ENCODE measurements around the gene PYROXD2. TPM values are rescaled to one million over a fixed set of nuclear protein-coding genes. Genes with fewer than 3 reads are reported as not detected.

The PYROXD2 gene
- total and polyA plus RNA-seq, 9 donors, result 8.8 to 18.9 (median 14.3) TPM

DNA sequence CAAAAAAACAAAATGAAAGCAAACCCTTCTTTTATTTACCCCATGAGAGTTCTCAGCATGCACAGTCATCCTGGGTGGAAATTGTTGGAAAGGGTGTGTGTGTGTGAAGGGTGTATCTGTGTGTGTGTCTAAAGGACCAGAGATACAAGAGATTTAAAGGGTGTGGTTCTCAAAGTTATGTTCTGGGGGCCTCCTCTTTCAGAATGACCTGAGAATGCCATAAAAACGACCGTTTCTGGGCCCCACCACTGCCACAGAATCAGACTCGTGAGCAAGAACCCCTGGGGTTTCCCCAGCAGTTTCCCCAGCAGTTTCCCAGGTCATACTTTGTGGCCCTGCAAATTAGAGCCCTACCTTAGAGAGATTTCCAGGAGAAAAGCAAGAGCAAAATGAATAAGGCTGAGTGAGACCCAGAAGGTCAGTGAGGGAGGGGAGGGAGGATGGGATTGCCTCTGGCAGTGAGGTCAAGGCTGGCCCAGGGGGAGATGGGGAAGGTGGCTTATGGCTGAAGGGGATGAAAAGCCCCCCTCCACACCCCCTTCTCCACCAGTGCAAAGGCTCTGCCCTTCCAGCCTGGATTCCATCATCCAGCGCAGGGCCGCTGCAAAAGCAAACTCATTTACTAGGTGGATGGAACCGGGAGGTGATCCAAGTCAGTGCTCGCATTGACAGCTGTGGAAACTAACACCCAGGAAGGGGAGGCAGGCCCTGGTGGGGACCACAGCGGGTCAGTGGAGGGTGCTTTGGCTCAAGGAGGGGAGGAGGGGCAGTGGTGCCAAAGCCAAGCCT, 10.2 kb downstream of the PYROXD2 start:
- 40% methylated on average over 7 of the region's 8 CpGs for WGBS (ENCODE audit: insufficient coverage)
- H3K27ac ChIP-seq (ENCODE audit: low read length), result no peak overlapping the region

DNA sequence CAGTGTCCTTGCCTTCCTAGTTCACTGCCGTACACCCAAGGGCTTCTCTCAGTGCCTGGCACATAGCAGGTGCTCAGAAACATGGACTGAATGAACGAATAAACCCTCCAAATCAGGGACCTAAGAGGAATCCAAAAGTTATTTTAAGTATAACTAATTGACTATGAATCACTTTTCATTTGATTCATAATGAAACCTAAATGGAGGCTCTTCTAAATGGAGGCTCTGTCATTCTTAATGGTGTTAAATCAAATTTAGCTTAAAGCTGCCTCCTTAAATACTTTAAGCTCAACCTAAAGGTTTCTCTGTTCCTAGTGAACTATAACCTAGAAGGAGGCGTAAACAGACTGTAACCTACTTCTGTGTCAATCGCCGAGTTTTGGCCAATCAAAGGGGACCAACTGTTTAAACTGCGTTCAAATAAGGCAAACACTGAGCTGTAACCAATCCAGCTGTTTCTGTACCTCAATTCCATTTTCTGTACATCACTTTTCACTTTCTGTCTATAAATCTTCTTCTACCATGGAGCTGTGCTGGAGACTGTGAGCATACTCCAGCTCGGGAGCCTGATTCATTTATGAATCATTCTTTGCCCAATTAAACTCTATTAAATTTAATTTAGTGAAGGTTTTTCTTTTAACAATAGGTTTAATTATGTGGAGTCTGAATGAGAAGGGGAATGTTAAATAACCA, 11.0 kb downstream of the PYROXD2 start:
- Histone ChIP-seq H3K27ac (ENCODE audit: low read length) (no peak overlapping the region), H3K9me3 (replicated peaks; ENCODE audit: control insufficient read depth, low read depth, low read length) (no peaks in the 10 kb centered on the region), H3K27me3 (ENCODE audit: control insufficient read depth, insufficient read depth, low read length) (no peaks in the 10 kb centered on the region), H3K4me3 (ENCODE audit: low read length) (no peak overlapping the region), H3K4me1 (ENCODE audit: control insufficient read depth, insufficient read depth, low read length) (peaks cover 11% of the 10 kb centered on the region), H3K36me3 (ENCODE audit: control insufficient read depth, insufficient read depth, low read length) (peaks cover 5% of the 10 kb centered on the region)
- DNase-seq, result no peak
- WGBS (ENCODE audit: insufficient coverage), result 92% methylated on average over 4 of the region's 7 CpGs

More for the DNA sequence above, 10.2 kb downstream of the PYROXD2 start:
- Histone ChIP-seq H3K4me1 (ENCODE audit: control insufficient read depth, insufficient read depth, low read length) (peaks cover 13% of the 10 kb centered on the region), H3K4me3 (ENCODE audit: low read length) (no peak overlapping the region), H3K36me3 (ENCODE audit: control insufficient read depth, insufficient read depth, low read length) (peaks cover 5% of the 10 kb centered on the region), H3K27me3 (ENCODE audit: control insufficient read depth, insufficient read depth, low read length) (no peaks in the 10 kb centered on the region), H3K9me3 (replicated peaks; ENCODE audit: control insufficient read depth, low read depth, low read length) (no peaks in the 10 kb centered on the region)
- DNase-seq, result peak; percentile 47

DNA sequence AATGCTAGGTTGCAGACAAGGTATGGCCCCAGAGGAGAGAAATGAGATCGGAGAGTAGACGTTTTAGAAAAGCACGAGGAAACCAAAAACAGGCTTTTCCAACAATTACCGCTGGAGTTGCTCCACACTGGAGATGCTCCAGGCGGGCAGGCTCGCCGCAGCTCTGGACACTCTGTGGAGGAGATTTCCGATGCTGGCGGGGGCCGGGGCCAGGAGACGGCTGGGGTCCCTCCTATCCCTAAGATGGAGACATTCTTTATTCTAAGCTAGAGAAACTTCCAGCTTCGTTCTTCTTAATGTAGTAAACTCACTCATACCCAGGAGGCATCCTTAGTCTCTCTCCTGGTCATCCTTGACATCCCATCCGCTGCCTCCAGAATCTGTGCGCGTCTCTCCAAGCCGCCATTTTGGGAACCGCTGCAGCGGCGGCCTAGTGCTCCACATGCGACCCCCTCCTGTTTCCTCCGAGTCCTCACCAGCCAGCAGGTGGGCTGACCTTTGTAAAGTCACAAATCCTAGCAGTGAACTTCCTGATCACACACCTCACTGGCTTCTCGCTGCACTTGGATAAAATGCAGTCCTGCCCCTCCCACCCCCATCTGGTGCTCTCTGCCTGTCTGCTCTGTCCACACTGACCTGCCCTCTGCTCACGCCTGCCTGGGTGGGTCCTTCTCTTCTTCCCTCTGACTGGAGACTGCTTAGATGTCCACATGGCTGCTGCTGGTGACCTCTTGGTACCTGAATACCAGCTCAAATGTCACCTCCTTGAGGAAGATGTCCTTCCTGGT, 11.9 kb downstream of the PYROXD2 start:
- H3K4me1 ChIP-seq (ENCODE audit: control insufficient read depth, insufficient read depth, low read length), result peaks cover 11% of the 10 kb centered on the region
- 93% methylated on average over 23 of the region's 23 CpGs for WGBS (ENCODE audit: insufficient coverage)
- DNase-seq, result no peak

DNA sequence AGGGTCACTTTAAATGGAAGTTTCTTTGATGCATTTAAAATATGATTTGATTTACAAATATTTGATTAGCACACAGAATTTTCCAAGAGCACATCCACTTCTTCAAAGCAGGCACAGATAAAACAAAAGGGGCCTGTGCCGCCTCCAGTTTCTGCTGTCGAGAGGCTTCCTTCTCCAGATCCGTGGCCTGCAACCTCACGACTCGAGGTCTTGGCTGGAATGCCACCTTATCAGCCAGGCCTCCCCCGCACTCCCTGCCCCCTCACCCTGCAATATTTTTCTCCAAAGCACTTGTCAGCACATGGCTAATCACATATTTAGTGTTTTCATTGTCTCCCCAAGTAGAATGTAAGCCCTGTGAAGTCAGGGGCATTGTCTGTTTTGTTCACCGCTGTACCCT, 12.5 kb downstream of the PYROXD2 start:
- 95% methylated on average over 4 of the region's 7 CpGs for WGBS (ENCODE audit: insufficient coverage)

More for the DNA sequence above, 11.9 kb downstream of the PYROXD2 start:
- H3K4me3 ChIP-seq (ENCODE audit: low read length), result no peak overlapping the region
- H3K27me3 ChIP-seq (ENCODE audit: control insufficient read depth, insufficient read depth, low read length), result no peaks in the 10 kb centered on the region
- peaks cover 5% of the 10 kb centered on the region for H3K36me3 ChIP-seq (ENCODE audit: control insufficient read depth, insufficient read depth, low read length)
- H3K27ac ChIP-seq (ENCODE audit: low read length), result no peak overlapping the region
- no peaks in the 10 kb centered on the region for H3K9me3 ChIP-seq (replicated peaks; ENCODE audit: control insufficient read depth, low read depth, low read length)

DNA sequence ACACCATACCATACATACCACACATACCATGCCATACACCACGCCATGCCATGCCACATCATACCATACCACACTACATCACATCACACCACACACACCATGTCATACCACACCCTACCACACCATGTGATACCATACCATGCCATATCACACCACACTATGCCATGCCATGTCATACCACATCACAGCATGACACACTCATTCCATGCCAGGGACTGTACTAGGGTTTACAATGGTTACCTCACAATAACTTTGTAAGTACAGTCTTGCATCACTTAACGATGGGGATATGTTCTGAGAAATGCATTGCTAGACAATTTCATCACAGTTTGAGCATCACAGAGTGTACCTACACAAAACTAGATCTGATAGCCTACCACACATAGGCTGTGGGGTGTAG, 14.5 kb downstream of the PYROXD2 start:
- Histone ChIP-seq H3K9me3 (replicated peaks; ENCODE audit: control insufficient read depth, low read depth, low read length) (no peaks in the 10 kb centered on the region), H3K4me3 (ENCODE audit: low read length) (no peak overlapping the region), H3K36me3 (ENCODE audit: control insufficient read depth, insufficient read depth, low read length) (peaks cover 23% of the 10 kb centered on the region), H3K4me1 (ENCODE audit: control insufficient read depth, insufficient read depth, low read length) (peaks cover 10% of the 10 kb centered on the region), H3K27me3 (ENCODE audit: control insufficient read depth, insufficient read depth, low read length) (no peaks in the 10 kb centered on the region), H3K27ac (ENCODE audit: low read length) (no peak overlapping the region)
- 90% methylated on average over 1 of the region's 2 CpGs for WGBS (ENCODE audit: insufficient coverage)
- DNase-seq, result no peak

More for the DNA sequence above, 12.5 kb downstream of the PYROXD2 start:
- Histone ChIP-seq H3K4me1 (ENCODE audit: control insufficient read depth, insufficient read depth, low read length) (peaks cover 11% of the 10 kb centered on the region), H3K9me3 (replicated peaks; ENCODE audit: control insufficient read depth, low read depth, low read length) (no peaks in the 10 kb centered on the region), H3K27me3 (ENCODE audit: control insufficient read depth, insufficient read depth, low read length) (no peaks in the 10 kb centered on the region), H3K4me3 (ENCODE audit: low read length) (no peak overlapping the region), H3K27ac (ENCODE audit: low read length) (no peak overlapping the region), H3K36me3 (ENCODE audit: control insufficient read depth, insufficient read depth, low read length) (peaks cover 6% of the 10 kb centered on the region)
- no peak for DNase-seq

DNA sequence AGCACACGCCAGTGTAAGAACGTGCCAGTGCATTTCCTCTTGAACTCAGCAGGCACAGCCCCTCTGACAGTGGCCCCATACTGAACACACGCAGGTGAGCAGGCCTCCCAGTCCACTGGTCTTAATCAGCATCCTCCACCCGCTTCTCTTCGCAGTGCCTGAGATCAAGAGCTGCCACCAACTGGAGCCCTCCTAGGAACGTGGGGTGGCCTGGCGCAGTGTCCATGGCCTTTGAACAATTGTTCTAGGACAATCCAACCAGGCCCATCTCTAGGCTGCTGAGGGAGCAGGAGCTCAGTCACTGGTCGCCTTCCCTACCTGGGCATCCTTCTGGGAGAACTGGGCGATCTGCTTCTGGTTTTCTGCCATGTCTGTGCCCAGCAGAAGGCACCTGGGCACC, 15.2 kb downstream of the PYROXD2 start:
- Histone ChIP-seq H3K27ac (ENCODE audit: low read length) (no peak overlapping the region), H3K36me3 (ENCODE audit: control insufficient read depth, insufficient read depth, low read length) (peaks cover 29% of the 10 kb centered on the region), H3K27me3 (ENCODE audit: control insufficient read depth, insufficient read depth, low read length) (no peaks in the 10 kb centered on the region), H3K9me3 (replicated peaks; ENCODE audit: control insufficient read depth, low read depth, low read length) (no peaks in the 10 kb centered on the region), H3K4me3 (ENCODE audit: low read length) (no peak overlapping the region), H3K4me1 (ENCODE audit: control insufficient read depth, insufficient read depth, low read length) (peaks cover 7% of the 10 kb centered on the region)
- WGBS (ENCODE audit: insufficient coverage), result 85% methylated on average over 8 of the region's 9 CpGs
- no peak for DNase-seq

DNA sequence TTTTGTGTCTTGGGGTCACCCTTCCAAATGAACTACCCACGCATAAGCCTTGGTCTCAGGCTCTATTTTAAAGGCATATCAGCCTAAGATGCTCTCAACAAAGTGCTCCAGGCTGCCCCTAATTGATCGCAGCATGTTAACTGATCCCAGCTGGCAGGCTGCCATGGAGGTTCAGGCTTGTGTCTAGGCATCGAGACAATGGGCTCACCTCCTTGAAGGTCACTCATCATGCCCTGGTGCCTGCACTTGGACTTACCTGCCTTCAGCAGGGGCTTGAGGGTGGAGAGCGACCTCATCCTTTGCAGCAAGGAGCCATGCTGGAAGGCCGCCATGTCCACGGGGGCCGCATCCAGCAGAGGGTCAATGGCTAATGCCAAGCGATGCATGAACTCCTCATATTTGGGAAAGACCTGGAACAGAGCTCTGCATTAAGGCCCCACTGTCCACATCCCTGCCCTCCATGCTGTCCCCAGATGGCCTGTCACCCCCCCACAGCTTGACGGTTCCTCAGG, 17.8 kb downstream of the PYROXD2 start:
- H3K27me3 ChIP-seq (ENCODE audit: control insufficient read depth, insufficient read depth, low read length), result no peaks in the 10 kb centered on the region
- no peak overlapping the region for H3K27ac ChIP-seq (ENCODE audit: low read length)
- DNase-seq, result no peak
- no peak overlapping the region for H3K4me3 ChIP-seq (ENCODE audit: low read length)
- H3K9me3 ChIP-seq (replicated peaks; ENCODE audit: control insufficient read depth, low read depth, low read length), result no peaks in the 10 kb centered on the region
- 93% methylated on average over 8 of the region's 9 CpGs for WGBS (ENCODE audit: insufficient coverage)
- H3K4me1 ChIP-seq (ENCODE audit: control insufficient read depth, insufficient read depth, low read length), result peaks cover 17% of the 10 kb centered on the region
- peaks cover 24% of the 10 kb centered on the region for H3K36me3 ChIP-seq (ENCODE audit: control insufficient read depth, insufficient read depth, low read length)

DNA sequence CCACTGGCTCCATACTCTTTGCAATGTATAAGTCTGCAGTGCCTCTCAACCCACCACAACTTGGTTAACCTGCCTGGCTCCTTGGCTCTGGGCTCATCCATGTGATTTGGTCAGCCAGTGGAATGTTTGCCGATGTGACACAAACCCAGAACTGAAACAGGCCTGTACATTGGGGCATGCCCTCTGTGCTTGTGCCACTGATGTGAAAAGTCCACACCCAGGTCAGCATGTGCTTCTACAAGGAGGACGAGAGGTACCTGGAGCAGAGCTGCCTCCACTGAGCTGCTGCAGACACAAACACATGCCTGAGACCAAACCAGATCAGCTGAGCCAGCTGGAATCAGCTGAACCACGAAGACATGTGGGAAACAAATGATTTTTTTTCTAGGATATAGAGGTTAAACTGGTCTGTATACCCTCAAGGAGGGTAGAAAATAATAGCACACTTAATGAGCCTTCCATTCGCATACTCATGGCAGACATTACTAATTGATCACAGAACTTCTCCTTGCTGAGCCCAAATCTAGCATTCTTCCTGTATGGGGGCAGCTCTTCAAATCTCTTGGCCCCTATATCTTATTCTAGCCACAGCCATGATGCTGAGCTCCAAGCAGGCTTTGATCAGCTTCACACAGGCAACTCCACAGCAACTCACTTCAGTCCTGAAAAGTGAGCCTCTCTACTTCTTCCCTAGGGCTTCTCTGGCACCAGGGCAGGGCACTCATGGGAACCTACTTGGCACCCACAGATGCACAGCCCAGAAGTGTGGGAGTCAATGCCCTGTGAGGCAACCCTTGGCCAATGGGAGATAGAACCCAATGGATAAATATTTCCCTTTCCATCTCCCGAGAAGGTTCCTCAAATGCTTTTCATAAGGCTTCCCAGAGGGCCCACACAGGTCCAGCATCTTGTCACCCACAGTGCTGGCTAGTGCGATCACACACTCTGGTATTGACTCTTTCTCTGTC, 18.6 kb downstream of the PYROXD2 start:
- Histone ChIP-seq H3K27me3 (ENCODE audit: control insufficient read depth, insufficient read depth, low read length) (no peaks in the 10 kb centered on the region), H3K9me3 (replicated peaks; ENCODE audit: control insufficient read depth, low read depth, low read length) (no peaks in the 10 kb centered on the region), H3K27ac (ENCODE audit: low read length) (no peak overlapping the region), H3K36me3 (ENCODE audit: control insufficient read depth, insufficient read depth, low read length) (peaks cover 24% of the 10 kb centered on the region), H3K4me3 (ENCODE audit: low read length) (no peak overlapping the region), H3K4me1 (ENCODE audit: control insufficient read depth, insufficient read depth, low read length) (peaks cover 24% of the 10 kb centered on the region)
- WGBS (ENCODE audit: insufficient coverage), result 97% methylated on average over 5 of the region's 6 CpGs
- no peak for DNase-seq

DNA sequence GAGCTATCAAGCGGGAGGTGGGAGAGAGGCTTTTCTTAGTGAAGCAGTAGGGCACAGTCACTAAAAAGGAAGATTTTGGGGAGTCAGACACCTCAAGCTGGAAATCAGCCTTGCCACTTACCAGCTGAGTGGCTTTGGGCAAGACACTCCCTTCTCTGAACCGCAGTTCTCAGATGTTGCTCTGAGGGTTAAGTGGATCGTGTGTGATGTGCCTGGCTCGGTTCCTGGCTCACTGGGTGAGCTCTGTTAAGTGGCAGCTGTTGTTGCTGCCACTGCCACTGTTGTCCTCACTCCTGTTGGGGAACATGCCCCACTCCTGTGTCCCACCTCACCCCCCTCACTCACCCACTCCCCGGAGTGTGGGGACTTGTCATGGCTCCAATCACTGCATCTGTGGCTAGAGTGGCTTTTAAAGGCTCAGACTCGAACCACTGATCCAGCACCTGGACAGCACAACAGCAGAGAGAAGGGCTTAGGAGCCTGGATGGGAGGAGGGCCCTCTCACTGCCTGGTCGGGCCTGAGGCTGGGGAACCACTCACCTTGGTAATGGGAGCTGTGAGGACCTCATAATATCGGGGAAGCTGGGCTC, 20.0 kb downstream of the PYROXD2 start:
- H3K27ac ChIP-seq (ENCODE audit: low read length), result no peak overlapping the region
- H3K36me3 ChIP-seq (ENCODE audit: control insufficient read depth, insufficient read depth, low read length), result peaks cover 29% of the 10 kb centered on the region
- no peaks in the 10 kb centered on the region for H3K9me3 ChIP-seq (replicated peaks; ENCODE audit: control insufficient read depth, low read depth, low read length)
- H3K27me3 ChIP-seq (ENCODE audit: control insufficient read depth, insufficient read depth, low read length), result no peaks in the 10 kb centered on the region
- DNase-seq, result no peak
- no peak overlapping the region for H3K4me3 ChIP-seq (ENCODE audit: low read length)
- peaks cover 25% of the 10 kb centered on the region for H3K4me1 ChIP-seq (ENCODE audit: control insufficient read depth, insufficient read depth, low read length)
- WGBS (ENCODE audit: insufficient coverage), result 66% methylated on average over 4 of the region's 8 CpGs

Data from muscle of leg (tissue), 11 donors.